ENCODE data around the gene NDC80.
"Not testable (repeated sequence)": the region's sequence is repeated elsewhere in the genome, so short reads cannot be mapped to it uniquely, and the experiment has no call there.

NDC80 gene

DNA sequence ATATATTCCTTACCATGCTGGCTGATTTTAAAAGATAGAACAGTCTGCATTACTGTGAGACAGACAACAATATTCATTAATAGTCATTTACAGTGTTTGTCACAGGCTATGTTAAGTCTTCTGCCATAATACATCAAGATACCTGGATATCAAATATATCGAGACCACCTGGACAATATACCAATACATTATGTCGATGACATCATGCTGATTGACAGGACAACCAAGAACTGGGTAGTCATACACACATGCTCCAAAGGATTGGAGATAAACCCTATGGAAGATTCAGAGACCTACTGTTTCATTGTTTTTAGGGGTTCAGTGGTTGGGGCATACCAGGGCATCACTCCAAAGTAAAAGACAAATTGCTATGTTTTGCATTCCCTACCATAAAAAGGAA is 57.6 kb downstream of the NDC80 start:
- no peak for DNase-seq

DNA sequence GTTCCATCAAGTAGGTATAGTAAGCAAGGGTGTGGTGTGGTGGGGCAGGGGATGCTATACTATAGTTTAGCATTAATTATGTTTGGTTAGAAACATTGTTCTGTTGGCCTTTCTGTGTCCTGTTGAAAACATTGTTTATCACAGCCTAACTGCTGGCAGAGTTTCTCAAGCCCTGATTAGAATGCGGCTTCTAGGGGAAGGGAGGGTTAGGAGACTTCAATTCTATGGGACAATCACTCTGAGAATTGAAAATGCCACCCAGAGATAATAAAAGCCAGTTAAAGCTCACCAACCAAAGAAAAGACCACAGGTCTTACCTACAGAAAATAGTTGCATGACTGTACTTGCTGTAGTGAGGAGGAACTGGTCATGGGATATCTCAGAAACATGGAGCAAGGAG is 64.2 kb downstream of the NDC80 start:
- DNase-seq, result no peak

DNA sequence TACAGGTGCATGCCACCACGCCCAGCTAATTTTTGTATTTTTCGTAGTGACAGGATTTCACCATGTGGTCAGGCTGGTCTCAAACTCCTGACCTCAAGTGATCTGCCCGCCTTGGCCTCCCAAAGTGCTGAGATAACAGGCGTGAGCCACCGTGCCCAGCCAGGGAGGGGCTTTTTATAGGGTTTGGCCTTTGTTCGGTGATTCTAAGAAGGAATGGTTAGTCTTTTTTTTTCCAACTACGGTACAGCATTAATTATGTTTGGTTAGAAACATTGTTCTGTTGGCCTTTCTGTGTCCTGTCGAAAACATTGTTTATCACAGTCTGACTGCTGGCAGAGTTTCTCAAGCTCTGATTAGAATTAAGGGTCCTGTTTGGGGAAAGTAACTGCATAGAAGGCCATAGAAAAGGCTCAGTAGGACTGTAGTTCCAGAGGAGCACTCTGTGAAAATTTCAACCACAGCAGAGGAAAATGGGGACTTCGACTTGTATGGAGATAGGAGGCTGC is 64.8 kb downstream of the NDC80 start:
- no peak for DNase-seq

DNA sequence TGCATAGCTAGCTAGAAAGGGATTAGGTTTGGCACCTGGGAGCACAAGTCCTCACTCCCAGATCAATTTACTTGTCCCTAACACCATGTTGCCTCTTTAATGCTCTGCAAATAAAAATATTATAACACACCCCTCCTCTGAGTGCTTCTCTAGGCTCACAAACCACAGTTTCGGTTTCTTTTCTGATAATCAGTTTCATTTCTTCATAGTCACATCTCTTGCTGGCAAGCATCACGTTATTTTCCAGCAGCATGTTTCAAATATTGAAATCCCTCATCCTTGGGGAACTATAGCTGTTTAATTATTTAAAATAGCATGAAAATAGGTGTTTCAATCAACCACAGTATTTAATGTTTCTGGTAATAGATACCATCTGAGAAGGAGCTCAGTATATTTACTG is 70.3 kb downstream of the NDC80 start:
- DNase-seq, result no peak

DNA sequence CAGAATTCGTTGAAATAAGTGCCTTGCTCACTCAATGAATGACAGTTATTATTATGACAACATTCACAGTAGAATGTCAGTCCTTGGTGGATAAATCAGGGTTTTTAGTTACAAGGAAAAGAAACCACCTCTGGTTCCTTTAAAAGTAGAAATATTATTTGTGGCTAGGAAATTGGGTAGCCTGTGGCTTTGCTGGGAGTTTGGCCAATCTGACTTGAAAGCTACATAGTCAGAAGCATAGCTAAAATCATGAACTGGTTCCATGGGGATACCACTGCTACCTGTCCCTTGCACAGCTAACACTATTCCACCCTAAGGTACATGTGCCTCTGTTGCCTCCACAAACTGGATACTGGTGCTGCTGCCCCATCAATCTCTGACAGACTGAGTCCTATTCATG is 71.4 kb downstream of the NDC80 start:
- no peak for DNase-seq

DNA sequence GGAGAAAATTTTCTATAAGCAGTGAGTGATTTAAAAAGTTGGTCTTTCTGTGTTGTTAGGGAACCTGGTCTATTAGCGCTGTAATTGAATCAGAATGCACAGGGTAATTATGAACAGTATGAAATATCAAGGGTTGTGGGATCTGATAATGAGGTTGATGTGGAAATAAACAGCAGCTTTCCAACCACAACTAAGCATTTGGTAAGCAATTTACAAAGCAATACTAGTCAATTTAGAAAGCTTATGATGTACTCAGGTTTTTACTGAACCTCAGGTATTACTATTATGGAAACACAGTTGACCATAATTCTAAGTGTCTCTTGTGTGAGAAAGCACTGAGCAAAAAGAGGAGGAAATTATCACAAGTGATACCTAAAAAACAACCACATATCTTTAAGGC is 73.2 kb downstream of the NDC80 start:
- no peak for DNase-seq

DNA sequence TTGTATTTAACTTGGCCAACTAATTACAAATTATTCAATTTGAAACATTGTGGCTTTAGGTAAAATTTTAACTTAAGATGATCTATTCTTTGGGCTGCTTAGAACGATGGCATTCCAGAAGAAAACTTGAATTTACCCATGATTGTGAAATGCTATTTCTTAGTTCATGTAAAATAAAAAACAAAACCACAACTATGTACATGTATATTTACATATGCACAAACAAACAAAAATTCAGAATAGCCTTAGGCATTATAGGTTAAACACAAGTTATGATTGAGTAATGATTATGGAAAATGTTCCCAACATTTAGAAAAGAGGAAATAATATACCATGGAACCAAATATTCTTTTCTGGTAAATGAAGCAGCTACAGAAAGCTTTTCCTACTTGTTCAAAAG is 80.6 kb downstream of the NDC80 start:
- DNase-seq, result no peak

DNA sequence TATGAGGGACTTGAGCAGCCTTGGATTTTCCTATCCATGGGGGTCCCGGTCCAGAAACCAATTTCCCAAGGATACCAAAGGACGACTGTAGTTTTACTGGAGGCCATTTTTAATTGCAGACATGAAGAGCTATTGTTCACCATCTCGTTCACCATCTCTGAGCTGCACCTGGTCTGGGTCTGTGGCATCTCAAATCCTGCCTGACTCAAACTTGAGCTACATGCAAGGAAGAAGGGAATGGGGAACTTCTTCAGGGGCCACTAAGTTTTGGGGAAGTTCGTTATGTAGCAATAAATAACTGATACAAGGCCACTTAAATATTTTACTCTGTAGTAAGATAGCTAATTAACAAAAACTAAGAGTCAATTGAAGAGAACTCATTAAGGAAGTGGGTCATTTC is 82.1 kb downstream of the NDC80 start:
- DNase-seq, result no peak

DNA sequence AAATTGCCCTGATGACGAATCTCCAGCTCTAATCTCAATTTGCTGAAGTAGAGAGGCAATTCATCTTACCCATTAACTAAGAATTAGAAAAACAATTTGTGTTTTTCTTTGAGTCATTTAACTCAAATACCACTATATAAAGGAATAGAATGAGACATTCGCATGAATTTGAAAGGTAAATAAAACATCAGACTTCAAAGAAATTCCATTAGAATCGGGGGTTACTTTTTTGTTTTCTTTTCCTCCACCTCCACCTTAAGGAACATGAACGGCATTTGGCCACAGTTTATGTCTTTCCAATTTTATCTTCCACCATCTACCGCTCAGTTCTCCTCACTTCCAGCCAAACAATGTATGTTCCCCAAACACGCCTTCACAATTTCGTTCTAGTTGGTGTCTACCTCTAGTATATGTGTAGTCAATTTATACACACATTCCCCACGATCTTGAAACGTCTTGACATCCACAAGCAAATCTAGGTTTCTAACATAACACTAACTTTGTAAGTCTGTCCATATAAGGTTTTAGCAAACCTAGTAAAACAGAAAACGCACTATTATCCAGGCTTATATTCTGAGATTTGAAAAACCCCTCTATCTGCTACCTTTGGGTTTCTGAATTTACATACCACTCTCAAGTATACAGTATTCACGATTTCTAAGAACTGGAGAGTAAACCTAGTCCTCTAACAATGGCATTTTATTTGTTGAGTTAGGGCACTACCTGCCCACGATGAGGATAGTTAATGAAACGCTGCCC is 83.0 kb downstream of the NDC80 start:
- no peak for DNase-seq

DNA sequence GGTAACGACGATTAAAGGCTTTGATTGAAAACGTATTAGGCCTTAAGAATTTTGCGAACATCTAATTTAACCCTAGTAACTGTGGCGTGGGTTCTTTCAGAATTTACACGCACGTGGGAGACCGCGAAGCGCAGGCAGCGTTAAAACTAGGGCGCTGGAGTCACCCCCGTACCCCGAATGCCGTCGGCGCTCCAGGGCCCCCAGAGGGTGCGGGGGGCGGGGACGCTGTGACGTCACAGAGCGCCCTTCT is 83.5 kb downstream of the NDC80 start:
- DNase-seq, result peak; percentile 75

DNA sequence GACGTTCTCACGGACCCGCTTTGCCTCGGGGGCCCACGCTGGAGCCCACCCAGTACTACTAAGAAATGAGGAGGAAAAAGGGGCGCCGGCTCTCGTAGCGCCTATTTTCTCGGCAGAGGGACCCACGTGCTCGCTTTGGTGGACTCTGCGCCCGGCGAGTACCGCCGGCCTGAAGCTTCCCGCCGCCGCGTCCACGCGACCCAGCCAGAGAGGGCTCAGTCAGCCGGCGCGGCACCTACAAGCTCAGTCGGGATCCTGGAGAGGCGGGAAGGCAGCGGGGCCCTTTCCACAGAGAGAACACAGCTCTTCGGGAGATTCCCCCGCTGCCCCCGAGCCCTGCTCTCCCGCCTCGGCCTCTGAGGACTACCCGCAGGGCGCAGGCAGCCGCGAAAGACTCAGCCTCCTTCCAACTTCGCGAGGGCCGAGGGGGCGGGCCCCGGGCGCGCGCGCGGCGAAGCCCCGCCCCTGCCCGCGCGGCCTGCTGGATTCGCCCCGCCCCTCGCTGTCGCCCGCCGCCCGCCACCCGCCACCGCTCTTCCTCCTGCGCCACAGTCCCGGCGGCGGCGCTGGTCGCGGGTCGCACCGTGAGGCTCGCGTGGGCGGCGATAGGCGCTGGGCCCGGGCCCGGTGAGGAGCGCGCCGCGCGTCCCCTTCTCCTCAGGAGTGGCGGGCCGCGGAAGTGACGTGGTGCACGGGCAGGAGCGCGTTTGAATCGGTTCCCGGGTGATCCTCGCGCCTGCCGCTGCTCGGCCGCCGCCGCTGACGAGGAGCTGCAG is 84.0 kb downstream of the NDC80 start, which contains the start of gene SMCHD1:
SMCHD1 (plus strand) TSS at position 549 of the 776 bp plus-strand sequence. CDS start 350 bp downstream, outside the sequence.
- DNase-seq, result peak; percentile 94

DNA sequence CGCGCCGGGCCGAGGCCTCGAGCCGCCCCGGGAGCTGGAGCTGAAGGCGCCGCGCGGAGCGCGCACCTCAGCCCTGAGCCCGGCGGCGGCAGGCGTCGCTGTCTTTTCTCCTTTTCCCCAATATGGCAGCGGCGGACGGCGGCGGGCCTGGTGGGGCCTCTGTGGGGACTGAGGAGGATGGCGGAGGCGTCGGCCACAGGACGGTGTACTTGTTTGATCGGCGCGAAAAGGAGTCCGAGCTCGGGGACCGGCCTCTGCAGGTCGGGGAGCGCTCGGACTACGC is 84.5 kb downstream of the NDC80 start:
- no peak for DNase-seq

DNA sequence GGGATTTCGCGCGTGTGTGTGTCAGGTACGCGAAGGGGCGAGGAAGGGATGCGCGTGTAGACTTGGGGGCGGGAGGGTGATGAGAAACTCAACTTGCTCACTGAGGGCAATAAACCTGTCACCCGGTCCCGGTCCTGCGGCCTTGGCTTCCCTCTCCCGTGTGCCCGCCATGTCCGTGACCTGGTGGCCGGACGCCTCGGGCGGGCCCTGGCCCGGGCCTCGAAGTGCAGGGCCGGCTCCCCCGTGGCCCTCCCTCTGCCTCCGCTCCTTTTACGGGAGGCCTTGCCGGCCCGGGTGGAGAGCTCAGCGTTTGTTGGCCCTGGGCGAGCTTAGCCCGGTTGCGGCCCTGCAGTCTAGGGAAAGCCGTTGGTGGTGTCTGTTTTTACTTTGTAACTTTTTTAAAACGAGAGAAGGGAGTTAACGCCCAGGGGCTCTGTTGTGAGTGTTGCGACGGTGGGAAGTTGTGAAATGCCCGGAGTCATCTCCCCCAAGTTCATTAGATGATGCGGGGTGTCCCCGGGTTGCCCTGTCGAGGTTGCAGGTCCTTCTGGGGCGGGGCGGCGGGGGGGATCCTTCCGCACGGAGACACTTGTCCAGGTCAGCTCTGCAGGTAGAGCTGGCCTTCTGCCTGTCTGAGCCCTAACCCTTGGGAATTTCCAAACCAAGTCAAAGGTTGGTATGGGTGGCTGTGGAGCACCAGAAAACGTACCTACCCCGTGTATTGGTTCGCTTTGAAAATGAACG is 85.1 kb downstream of the NDC80 start:
- DNase-seq, result peak; percentile 53

DNA sequence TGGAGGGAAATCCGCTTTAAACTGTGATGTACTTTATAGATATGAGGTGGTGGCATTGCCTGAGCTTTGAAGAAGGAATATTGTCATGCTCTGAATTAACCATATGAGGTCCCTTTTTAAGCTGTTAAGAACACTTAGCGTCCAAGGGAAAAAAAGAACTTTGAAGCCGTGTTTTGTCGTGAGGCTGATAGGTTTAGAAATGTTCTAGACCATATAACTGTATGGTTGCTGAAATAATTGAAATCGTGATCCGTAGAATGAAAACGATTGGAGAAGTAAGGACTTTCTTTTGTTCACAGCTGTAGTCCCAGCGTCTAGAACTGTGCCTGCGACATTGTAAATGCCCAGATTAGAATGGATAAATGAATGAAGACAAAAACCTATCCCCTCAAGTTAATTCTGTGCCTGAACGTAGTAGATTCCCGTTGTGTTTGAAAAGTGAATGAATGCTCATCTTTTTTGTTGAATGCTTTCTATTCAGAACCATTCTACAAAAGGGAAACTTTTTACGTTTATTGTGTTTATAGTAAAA is 85.7 kb downstream of the NDC80 start:
- no peak for DNase-seq

DNA sequence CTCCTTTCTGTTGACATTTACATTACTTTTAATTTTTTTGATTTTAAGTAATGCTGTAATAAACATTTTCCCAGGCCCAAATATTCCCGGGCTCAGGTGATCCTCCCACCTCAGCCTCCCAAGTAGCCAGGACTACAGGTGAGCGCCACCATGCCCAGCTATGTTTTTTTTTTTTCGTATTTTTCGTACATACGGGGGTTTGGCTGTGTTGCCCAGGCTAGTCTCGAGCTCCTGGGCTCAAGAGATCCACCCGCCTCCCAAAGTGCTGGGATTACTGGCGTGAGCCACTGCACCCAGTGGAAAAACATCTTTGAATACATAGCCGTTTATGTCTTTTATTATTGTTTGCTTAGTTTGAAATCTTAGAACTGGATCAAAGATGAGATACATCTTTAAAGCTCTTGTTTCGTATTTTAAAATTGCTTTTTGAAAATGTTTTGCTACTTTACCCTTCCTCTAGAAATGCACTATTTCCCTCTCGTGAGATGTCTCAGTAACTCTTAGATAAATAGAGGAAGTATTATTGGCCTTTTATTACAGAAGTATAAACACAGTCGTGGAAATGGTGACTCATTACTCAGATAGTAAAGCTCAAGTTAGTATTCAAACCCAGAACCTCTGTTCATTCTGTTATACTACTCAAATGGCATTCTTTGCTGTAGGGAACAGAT is 86.6 kb downstream of the NDC80 start:
- DNase-seq, result no peak

DNA sequence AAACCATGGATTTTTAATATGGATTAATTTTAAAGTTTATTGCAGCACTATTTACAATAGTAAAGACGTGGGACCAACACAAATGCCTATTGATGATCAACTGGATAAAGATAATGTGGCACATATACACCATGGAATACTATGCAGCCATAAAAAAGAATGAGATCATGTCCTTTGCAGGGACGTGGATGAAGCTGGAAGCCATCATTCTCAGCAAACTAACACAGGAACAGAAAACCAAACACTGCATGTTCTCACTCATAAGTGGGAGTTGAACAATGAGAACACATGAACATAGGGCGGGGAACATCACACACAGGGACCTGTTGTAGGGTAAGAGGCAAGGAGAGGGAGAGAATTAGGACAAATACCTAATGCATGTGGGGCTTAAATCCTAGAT is 89.5 kb downstream of the NDC80 start:
- not testable (repeated sequence) for DNase-seq

DNA sequence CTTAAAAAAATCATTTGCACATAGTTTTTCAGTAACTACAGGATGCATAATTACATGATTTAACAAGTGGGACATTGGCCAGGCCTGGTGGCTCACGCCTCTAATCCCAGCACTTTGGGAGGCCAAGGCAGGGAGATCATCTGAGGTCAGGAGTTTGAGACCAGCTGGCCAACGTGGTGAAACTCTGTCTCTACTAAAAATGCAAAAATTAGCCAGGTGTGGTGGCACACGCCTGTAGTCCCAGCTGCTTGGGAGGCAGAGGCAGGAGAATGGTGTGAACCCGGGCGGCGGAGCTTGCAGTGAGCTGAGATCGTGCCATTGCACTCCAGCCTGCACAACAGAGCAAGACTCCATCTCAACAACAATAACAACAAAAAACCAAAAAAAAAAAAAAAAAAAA is 90.9 kb downstream of the NDC80 start:
- DNase-seq, result not testable (repeated sequence)

DNA sequence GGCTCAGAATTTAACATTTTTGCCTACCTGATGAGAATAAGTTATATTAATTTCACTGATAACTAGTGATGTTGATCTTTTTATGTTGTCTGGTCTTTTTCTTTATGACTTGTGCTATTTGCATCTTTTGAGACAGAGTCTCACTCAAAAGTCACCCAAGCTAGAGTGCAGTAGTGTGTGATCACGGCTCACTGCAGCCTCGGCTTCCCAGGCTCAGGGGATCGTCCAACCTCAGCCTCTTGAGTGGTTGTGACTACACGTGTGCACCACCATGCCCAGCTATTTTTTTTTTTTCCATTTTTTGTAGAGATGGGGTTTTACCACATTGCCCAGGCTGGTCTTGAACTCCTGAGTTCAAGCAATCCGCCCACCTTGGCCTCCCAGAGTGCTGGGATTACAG is 91.6 kb downstream of the NDC80 start:
- DNase-seq, result no peak
